Transverse colon (tissue), 3 donors: Measurements from ENCODE around the gene LARP4B.

Experiments used
- EP300 ChIP-seq: sonication (generic); formaldehyde crosslinking; IDR thresholded peaks from one replicate; pipeline ENCODE4 v1.6.1; 2017; ENCODE audit warnings: antibody characterized with exemption, low read depth
- POLR2A ChIP-seq: fragments of 450-650 bp; IDR thresholded peaks from one replicate; pipeline ENCODE4 v1.6.1; 2016; ENCODE audit warnings: antibody characterized with exemption, mild to moderate bottlenecking, moderate library complexity
- TF ChIP-seq, protein P1 (sequence below), 5 experiments: fragments of 200-600 bp in 3 of 5; fragments of 450-650 bp in 2 of 5; sonication (generic) in 3 of 5; IDR thresholded peaks; 1 replicate in 2 of 5; 2 replicates in 3 of 5; pipeline ENCODE4 v1.5.1; 2016 to 2017; ENCODE audit warnings: antibody characterized with exemption in 5 of 5, inconsistent platforms in 3 of 5, mild to moderate bottlenecking in 2 of 5, moderate library complexity in 1 of 5

DNA sequence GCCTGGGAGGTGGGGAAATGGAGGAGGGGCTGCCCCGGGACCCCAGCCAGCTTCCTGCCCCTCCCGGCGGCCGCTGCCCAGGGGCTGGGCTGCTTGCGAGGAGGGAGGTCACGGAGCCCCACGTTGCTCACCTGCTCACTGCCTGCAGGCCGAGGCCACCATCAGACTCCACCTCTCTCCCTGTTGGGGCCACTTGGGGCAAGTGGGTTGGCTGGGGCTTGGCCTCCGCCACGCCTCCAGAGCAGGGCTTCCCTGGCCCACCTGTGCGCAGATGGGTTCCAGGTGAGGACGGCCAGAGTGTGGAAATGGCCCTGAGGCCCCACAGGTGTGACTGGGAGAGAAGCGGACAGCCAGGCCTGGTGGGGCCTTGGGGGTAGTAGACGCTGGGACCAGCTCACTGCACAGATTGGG, 159.3 kb downstream of the LARP4B start:
- TF ChIP-seq POLR2A (no peak), EP300 (no peak)
- TF ChIP-seq, protein P1, sequence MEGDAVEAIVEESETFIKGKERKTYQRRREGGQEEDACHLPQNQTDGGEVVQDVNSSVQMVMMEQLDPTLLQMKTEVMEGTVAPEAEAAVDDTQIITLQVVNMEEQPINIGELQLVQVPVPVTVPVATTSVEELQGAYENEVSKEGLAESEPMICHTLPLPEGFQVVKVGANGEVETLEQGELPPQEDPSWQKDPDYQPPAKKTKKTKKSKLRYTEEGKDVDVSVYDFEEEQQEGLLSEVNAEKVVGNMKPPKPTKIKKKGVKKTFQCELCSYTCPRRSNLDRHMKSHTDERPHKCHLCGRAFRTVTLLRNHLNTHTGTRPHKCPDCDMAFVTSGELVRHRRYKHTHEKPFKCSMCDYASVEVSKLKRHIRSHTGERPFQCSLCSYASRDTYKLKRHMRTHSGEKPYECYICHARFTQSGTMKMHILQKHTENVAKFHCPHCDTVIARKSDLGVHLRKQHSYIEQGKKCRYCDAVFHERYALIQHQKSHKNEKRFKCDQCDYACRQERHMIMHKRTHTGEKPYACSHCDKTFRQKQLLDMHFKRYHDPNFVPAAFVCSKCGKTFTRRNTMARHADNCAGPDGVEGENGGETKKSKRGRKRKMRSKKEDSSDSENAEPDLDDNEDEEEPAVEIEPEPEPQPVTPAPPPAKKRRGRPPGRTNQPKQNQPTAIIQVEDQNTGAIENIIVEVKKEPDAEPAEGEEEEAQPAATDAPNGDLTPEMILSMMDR (IDR thresholded peaks at IDR 0.05), result no peak
